Brain microvascular endothelial cell (primary cell): ENCODE data around the gene FAF1.

ENCODE experiments used
- DNase-seq: peaks from one replicate; pipeline ENCODE4 v3.0.0-alpha.2; 2020
- H3K27ac ChIP-seq: fragments of 250-450 bp; sonication (Bioruptor Pico); 2 replicates; pipeline ENCODE4 v1.5.1; 2020; ENCODE audit warnings: mild to moderate bottlenecking, moderate library complexity
- H3K27me3 ChIP-seq: fragments of 250-450 bp; sonication (Bioruptor Pico); replicated peaks from 2 replicates; pipeline ENCODE4 v1.5.1; 2020; ENCODE audit warnings: mild to moderate bottlenecking
- H3K36me3 ChIP-seq: fragments of 250-450 bp; sonication (Bioruptor Pico); replicated peaks from 2 replicates; pipeline ENCODE4 v1.5.1; 2020; ENCODE audit warnings: mild to moderate bottlenecking
- H3K4me3 ChIP-seq: 2 replicates; pipeline ENCODE4 v1.5.1; 2011; ENCODE audit warnings: low read depth, mild to moderate bottlenecking, control low read depth, low read length, moderate library complexity
- in situ Hi-C: cut with HindIII; loops from 2 replicates; pipeline ENCODE4 v1.10.0; 2017; ENCODE audit warnings: low sequenced_read_pairs, low pct_ligation_motif_present
- TF ChIP-seq, protein P1 (sequence below): IDR thresholded peaks from 2 replicates; pipeline ENCODE4 v1.5.1; 2011; ENCODE audit warnings: low read depth, mild to moderate bottlenecking, moderate library complexity, low read length, control low read depth, inconsistent platforms; ENCODE audit errors: missing control alignments

Gene FAF1

DNA sequence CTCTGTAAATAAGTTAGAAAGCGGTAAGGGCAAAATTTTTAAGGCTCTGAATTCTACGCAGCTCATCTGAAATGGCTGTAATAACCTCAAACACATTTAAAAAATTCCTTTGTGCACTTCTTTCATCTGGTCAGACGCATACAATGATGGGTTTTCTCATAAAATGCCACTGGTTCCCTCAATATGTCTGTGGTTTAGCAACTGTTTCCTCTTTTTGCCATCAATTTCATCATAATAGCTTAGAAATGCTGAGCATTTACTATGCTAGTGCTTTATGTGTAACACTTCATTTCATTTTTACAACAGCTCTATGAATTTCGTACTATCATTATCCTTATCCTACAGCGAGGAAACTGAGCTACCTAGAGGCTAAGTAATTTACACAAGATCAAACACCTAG lies 501.6 kb downstream of the FAF1 start:
- in situ Hi-C loops, result no loop called here
- Histone ChIP-seq H3K4me3 (no peak overlapping the region), H3K36me3 (no peaks in the 10 kb centered on the region), H3K27ac (no peak overlapping the region), H3K27me3 (no peaks in the 10 kb centered on the region)
- TF ChIP-seq, protein P1, sequence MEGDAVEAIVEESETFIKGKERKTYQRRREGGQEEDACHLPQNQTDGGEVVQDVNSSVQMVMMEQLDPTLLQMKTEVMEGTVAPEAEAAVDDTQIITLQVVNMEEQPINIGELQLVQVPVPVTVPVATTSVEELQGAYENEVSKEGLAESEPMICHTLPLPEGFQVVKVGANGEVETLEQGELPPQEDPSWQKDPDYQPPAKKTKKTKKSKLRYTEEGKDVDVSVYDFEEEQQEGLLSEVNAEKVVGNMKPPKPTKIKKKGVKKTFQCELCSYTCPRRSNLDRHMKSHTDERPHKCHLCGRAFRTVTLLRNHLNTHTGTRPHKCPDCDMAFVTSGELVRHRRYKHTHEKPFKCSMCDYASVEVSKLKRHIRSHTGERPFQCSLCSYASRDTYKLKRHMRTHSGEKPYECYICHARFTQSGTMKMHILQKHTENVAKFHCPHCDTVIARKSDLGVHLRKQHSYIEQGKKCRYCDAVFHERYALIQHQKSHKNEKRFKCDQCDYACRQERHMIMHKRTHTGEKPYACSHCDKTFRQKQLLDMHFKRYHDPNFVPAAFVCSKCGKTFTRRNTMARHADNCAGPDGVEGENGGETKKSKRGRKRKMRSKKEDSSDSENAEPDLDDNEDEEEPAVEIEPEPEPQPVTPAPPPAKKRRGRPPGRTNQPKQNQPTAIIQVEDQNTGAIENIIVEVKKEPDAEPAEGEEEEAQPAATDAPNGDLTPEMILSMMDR, result no peak
- no peak for DNase-seq

DNA sequence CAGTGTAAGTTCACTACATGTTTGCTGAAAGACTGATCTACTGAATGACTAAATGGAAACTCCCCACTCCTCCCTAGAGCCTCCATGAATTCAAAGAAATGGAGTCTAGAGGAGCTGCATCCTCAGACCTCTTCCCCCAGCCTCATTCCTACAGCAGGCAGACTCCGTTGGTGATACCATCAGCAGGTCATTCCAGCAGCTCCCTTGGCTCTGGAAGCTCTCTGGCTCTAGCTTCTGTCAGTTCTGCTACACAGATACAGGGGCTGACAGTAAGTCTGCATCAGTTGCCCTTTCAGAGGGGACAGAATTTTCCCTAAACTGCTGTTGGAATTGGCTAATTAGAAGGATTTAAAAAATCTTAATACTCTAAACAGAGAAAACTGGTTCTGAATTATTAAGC lies 505.2 kb downstream of the FAF1 start:
- DNase-seq, result no peak

DNA sequence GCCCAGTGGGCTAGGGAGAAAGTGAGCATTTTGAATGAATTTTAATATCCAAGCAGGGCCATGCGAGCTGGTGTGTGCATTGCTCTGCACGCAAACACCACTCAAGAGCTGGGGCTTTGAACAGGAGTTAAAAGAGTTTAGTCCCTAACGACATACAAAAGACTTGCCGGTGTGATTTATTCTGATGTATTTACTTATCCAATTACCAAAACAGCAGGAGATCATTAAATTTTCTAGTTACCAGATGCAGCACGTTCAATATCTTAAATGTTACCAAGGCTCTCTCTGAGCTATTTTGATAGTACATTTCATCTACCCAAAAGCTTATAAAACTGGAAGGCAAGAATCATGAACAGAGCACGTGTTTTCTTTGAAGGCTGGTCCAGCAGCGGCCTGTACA lies 506.8 kb downstream of the FAF1 start:
- no peak for DNase-seq
- no peak overlapping the region for H3K27ac ChIP-seq
- TF ChIP-seq, protein P1, result no peak
- no peak overlapping the region for H3K4me3 ChIP-seq
- H3K36me3 ChIP-seq, result no peaks in the 10 kb centered on the region
- in situ Hi-C loops, result no loop called here
- no peaks in the 10 kb centered on the region for H3K27me3 ChIP-seq

More for the DNA sequence above, 505.2 kb downstream of the FAF1 start:
- Histone ChIP-seq H3K27ac (no peak overlapping the region), H3K27me3 (no peaks in the 10 kb centered on the region), H3K4me3 (no peak overlapping the region), H3K36me3 (no peaks in the 10 kb centered on the region)
- in situ Hi-C loops, result no loop called here
- TF ChIP-seq, protein P1, result no peak

DNA sequence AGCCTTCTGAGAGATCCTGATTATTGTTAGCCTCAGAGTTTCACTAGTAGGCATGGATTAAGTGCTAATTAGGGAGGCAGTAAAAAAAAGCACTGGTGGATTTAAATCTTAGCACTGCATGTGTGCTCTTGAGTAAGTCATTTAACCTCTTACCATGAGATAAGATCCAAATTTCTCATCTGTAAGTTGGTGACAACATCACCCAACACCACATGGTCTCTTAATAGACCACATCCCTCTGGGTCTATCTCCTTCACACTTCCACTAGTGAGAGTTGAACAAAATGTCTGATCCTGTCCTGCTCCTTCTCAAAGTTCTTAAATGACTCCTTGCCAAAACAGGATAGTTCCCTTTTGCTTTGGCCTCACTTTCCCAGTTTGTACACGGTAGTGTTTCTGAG lies 507.4 kb downstream of the FAF1 start:
- Histone ChIP-seq H3K27ac (no peak overlapping the region), H3K4me3 (no peak overlapping the region), H3K27me3 (no peaks in the 10 kb centered on the region), H3K36me3 (no peaks in the 10 kb centered on the region)
- TF ChIP-seq, protein P1, result no peak
- no peak for DNase-seq
- in situ Hi-C loops, result no loop called here

DNA sequence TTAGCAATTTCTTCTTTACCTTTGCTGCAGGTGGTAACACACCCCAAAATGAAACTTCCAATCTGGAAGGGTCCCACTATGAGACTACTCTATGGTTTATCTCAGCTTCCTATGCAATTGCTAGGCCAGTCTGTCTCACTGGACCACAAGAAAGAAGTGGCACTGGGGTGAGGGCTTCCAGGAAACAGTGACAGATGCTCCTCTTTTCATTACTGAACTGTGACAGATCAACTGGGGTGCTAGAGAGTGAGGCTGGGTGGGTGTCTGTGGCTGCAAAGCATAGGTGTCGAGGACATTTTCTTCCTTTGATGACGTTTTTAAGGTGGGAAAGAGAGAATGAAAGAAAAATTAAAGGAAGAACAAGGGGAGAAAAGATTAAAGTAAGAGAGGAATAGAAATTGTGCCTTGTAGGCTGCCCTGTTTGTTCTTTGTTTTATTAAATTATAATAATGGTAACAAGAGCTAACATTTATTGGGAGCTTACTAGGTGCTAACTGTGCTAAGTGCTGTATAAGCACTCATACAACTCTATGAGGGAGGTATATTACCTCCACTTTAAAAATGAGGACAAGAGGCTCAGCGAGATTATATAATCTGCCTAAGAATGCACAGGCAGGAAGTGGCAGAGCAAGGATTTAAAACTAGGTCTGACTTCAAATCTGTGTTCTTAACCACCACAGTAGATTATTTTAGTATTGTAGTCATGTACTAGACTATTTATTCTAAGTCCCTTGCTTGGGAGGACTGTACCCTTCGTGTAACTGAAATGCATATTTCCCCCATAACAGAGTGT lies 509.0 kb downstream of the FAF1 start:
- in situ Hi-C loops, result no loop called here
- no peak overlapping the region for H3K4me3 ChIP-seq
- no peaks in the 10 kb centered on the region for H3K36me3 ChIP-seq
- TF ChIP-seq, protein P1, result no peak
- DNase-seq, result no peak
- no peaks in the 10 kb centered on the region for H3K27me3 ChIP-seq
- H3K27ac ChIP-seq, result no peak overlapping the region

DNA sequence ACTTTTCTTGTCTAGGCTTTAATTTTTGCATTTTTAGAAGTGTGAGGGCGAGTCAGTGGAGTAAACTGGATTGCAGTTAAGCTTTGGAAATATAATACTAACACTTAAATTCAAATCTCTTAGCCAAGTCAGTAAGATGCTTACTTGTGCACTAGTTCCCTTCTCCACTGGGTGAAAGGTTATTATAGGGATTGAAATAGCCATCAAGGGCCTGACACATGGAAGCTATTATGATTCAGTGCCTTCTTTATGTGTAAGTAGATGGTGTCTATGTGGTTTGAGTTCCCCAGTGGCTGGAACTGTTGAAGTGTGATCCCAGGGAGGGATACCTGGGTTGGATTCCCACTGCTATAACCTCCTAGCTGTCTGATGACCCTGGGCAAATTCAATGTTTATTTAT lies 512.1 kb downstream of the FAF1 start:
- H3K4me3 ChIP-seq, result no peak overlapping the region

More for the DNA sequence above, 512.1 kb downstream of the FAF1 start:
- TF ChIP-seq, protein P1, result no peak
- Histone ChIP-seq H3K27ac (no peak overlapping the region), H3K27me3 (no peaks in the 10 kb centered on the region), H3K36me3 (no peaks in the 10 kb centered on the region)
- in situ Hi-C loops, result no loop called here
- no peak for DNase-seq
